HEK293 (cell line): ENCODE results near the gene SNRNP70.

ENCODE experiments used
- EGR2 ChIP-seq: fragments of 450-650 bp; formaldehyde crosslinking; IDR thresholded peaks from 2 replicates; pipeline ENCODE4 v1.5.1; 2016; ENCODE audit warnings: low read depth, missing biosample characterization, missing genetic modification characterization
- ELK4 ChIP-seq: IDR thresholded peaks from 2 replicates; pipeline ENCODE4 v1.6.1; 2011; ENCODE audit warnings: mild to moderate bottlenecking, low read depth, low read length, borderline replicate concordance
- KLF7 ChIP-seq: fragments of 450-650 bp; formaldehyde crosslinking; IDR thresholded peaks from 2 replicates; pipeline ENCODE4 v1.5.1; 2016; ENCODE audit warnings: missing biosample characterization, missing genetic modification characterization, borderline replicate concordance
- KLF9 ChIP-seq: fragments of 450-650 bp; formaldehyde crosslinking; IDR thresholded peaks from 2 replicates; pipeline ENCODE4 v1.5.1; 2016; ENCODE audit warnings: missing biosample characterization, missing genetic modification characterization, low read depth
- MYNN ChIP-seq: fragments of 450-650 bp; formaldehyde crosslinking; IDR thresholded peaks from 2 replicates; pipeline ENCODE4 v1.5.1; 2016; ENCODE audit warnings: missing biosample characterization, missing genetic modification characterization, borderline replicate concordance
- PATZ1 ChIP-seq: fragments of 450-650 bp; formaldehyde crosslinking; IDR thresholded peaks from 2 replicates; pipeline ENCODE4 v1.5.1; 2016; ENCODE audit warnings: missing biosample characterization, missing genetic modification characterization
- SALL2 ChIP-seq: fragments of 450-650 bp; formaldehyde crosslinking; IDR thresholded peaks from 2 replicates; pipeline ENCODE4 v1.5.0; 2017; ENCODE audit warnings: missing biosample characterization, mild to moderate bottlenecking, missing genetic modification characterization, borderline replicate concordance
- TRIM28 ChIP-seq: IDR thresholded peaks from 2 replicates; pipeline ENCODE4 v1.6.1; 2011; ENCODE audit warnings: low read length, control low read depth, borderline replicate concordance
- YY2 ChIP-seq: fragments of 450-650 bp; formaldehyde crosslinking; IDR thresholded peaks from 2 replicates; pipeline ENCODE4 v1.5.1; 2016; ENCODE audit warnings: missing biosample characterization, missing genetic modification characterization
- ZBTB20 ChIP-seq: fragments of 450-650 bp; formaldehyde crosslinking; IDR thresholded peaks from 2 replicates; pipeline ENCODE4 v1.5.1; 2016; ENCODE audit warnings: missing biosample characterization, missing genetic modification characterization
- ZEB2 ChIP-seq: fragments of 450-650 bp; formaldehyde crosslinking; IDR thresholded peaks from 2 replicates; pipeline ENCODE4 v1.5.1; 2016; ENCODE audit warnings: missing biosample characterization, missing genetic modification characterization
- ZNF146 ChIP-seq: fragments of 450-650 bp; formaldehyde crosslinking; IDR thresholded peaks from 2 replicates; pipeline ENCODE4 v1.5.1; 2016; ENCODE audit warnings: missing biosample characterization, missing genetic modification characterization
- ZNF184 ChIP-seq: fragments of 450-650 bp; IDR thresholded peaks from 2 replicates; pipeline ENCODE4 v1.5.1; 2018; ENCODE audit warnings: missing biosample characterization, mild to moderate bottlenecking, missing genetic modification characterization
- ZNF23 ChIP-seq: fragments of 450-650 bp; formaldehyde crosslinking; IDR thresholded peaks from 2 replicates; pipeline ENCODE4 v1.5.1; 2016; ENCODE audit warnings: missing biosample characterization, missing genetic modification characterization, borderline replicate concordance
- ZNF354C ChIP-seq: fragments of 450-650 bp; formaldehyde crosslinking; IDR thresholded peaks from 2 replicates; pipeline ENCODE4 v1.5.1; 2016; ENCODE audit warnings: missing biosample characterization, missing genetic modification characterization, low read depth, borderline replicate concordance
- ZNF366 ChIP-seq: fragments of 450-650 bp; formaldehyde crosslinking; conservative IDR thresholded peaks from 2 replicates; pipeline ENCODE4 v1.5.1; 2016; ENCODE audit warnings: missing biosample characterization, missing genetic modification characterization
- ZNF391 ChIP-seq: fragments of 450-650 bp; formaldehyde crosslinking; IDR thresholded peaks from 2 replicates; pipeline ENCODE4 v1.5.1; 2016; ENCODE audit warnings: low read depth, missing biosample characterization, missing genetic modification characterization, borderline replicate concordance
- ZNF398 ChIP-seq: fragments of 450-650 bp; formaldehyde crosslinking; IDR thresholded peaks from 2 replicates; pipeline ENCODE4 v1.5.1; 2017; ENCODE audit warnings: missing biosample characterization, missing genetic modification characterization
- ZNF433 ChIP-seq: fragments of 450-650 bp; formaldehyde crosslinking; IDR thresholded peaks from 2 replicates; pipeline ENCODE4 v1.5.1; 2016; ENCODE audit warnings: missing biosample characterization, missing genetic modification characterization, low read depth
- ZNF549 ChIP-seq: fragments of 450-650 bp; IDR thresholded peaks from 2 replicates; pipeline ENCODE4 v1.5.1; 2018; ENCODE audit warnings: missing biosample characterization, missing genetic modification characterization, mild to moderate bottlenecking, inconsistent platforms, moderate library complexity
- ZNF624 ChIP-seq: fragments of 450-650 bp; formaldehyde crosslinking; IDR thresholded peaks from 2 replicates; pipeline ENCODE4 v1.5.1; 2017; ENCODE audit warnings: missing biosample characterization, missing genetic modification characterization
- ZNF629 ChIP-seq: fragments of 450-650 bp; formaldehyde crosslinking; IDR thresholded peaks from 2 replicates; pipeline ENCODE4 v1.5.1; 2017; ENCODE audit warnings: missing biosample characterization, missing genetic modification characterization
- ZNF654 ChIP-seq: fragments of 450-650 bp; formaldehyde crosslinking; IDR thresholded peaks from 2 replicates; pipeline ENCODE4 v1.5.1; 2016; ENCODE audit warnings: low read depth, missing biosample characterization, missing genetic modification characterization
- ZNF664 ChIP-seq: fragments of 450-650 bp; formaldehyde crosslinking; IDR thresholded peaks from 2 replicates; pipeline ENCODE4 v1.5.1; 2016; ENCODE audit warnings: missing biosample characterization, missing genetic modification characterization
- ZNF701 ChIP-seq: fragments of 450-650 bp; formaldehyde crosslinking; IDR thresholded peaks from 2 replicates; pipeline ENCODE4 v1.5.1; 2016; ENCODE audit warnings: missing biosample characterization, missing genetic modification characterization
- ZNF843 ChIP-seq: fragments of 450-650 bp; formaldehyde crosslinking; IDR thresholded peaks from 2 replicates; pipeline ENCODE4 v1.5.1; 2016; ENCODE audit warnings: missing biosample characterization, missing genetic modification characterization
- TF ChIP-seq, protein P1 (sequence below): fragments of 450-650 bp; formaldehyde crosslinking; IDR thresholded peaks from 2 replicates; pipeline ENCODE4 v1.5.1; 2016; ENCODE audit warnings: missing biosample characterization, missing genetic modification characterization
- TF ChIP-seq, protein P2 (sequence below): fragments of 450-650 bp; formaldehyde crosslinking; IDR thresholded peaks from 2 replicates; pipeline ENCODE4 v1.5.1; 2016; ENCODE audit warnings: missing biosample characterization, missing genetic modification characterization
- TF ChIP-seq, protein P3 (sequence below): fragments of 450-650 bp; formaldehyde crosslinking; IDR thresholded peaks from 2 replicates; pipeline ENCODE4 v1.5.1; 2016; ENCODE audit warnings: missing biosample characterization, missing genetic modification characterization

Gene SNRNP70

DNA sequence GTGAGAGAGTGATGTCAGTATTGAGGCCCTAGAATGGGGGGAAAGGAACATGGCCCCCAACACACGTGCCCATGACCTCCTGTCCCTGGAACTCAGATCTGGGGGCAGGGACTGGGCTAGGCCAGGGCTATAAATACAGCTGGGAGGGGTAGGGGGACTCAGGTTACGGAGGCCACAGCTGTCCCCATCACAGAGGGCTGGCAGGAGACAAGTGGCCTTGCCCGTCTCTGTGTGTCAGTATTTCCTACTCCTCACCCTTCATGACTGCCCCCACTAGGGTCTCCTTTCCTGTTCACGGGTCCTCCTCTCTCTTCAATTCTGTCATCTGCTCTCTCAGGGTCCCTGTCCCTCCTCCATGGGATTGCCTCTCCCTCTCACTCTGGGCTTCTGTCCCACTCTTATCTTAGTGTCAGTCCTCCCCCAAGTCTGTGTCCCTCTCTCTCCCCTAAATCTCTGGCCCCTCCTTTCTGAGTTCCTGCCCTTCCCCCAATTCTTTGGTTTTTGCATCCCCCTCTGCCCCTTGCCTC, 70.6 kb downstream of the SNRNP70 start (continued):
- TF ChIP-seq EGR2 (tag by site-specific recombination) (no peak), ZNF843 (tag by site-specific recombination) (no peak), ZBTB20 (0 out of 2 replicates have a peak, but pooled peaks have one; percentile 35), SALL2 (tag by site-specific recombination) (no peak), ELK4 (no peak), KLF9 (tag by site-specific recombination) (no peak), ZNF624 (tag by site-specific recombination) (no peak), ZNF701 (tag by site-specific recombination) (no peak), ZNF629 (no peak), ZNF23 (no peak), ZNF391 (tag by site-specific recombination) (no peak), ZNF366 (0 out of 2 replicates have a peak, but pooled peaks have one; percentile 28), ZNF354C (tag by site-specific recombination) (no peak), ZEB2 (tag by site-specific recombination) (no peak), MYNN (tag by site-specific recombination) (no peak), PATZ1 (tag by site-specific recombination) (peak; percentile 82), ZNF146 (tag by site-specific recombination) (no peak), ZNF654 (no peak), ZNF398 (tag by site-specific recombination) (peak; percentile 85), ZNF184 (tag by site-specific recombination) (no peak), ZNF433 (tag by site-specific recombination) (no peak), YY2 (tag by site-specific recombination) (no peak), ZNF664 (tag by site-specific recombination) (no peak), ZNF549 (tag by site-specific recombination) (no peak), KLF7 (tag by site-specific recombination) (no peak), TRIM28 (no peak)
- TF ChIP-seq, protein P1, sequence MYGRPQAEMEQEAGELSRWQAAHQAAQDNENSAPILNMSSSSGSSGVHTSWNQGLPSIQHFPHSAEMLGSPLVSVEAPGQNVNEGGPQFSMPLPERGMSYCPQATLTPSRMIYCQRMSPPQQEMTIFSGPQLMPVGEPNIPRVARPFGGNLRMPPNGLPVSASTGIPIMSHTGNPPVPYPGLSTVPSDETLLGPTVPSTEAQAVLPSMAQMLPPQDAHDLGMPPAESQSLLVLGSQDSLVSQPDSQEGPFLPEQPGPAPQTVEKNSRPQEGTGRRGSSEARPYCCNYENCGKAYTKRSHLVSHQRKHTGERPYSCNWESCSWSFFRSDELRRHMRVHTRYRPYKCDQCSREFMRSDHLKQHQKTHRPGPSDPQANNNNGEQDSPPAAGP (tag by site-specific recombination): 0 out of 2 replicates have a peak, but pooled peaks have one; percentile 23
- TF ChIP-seq, protein P2, sequence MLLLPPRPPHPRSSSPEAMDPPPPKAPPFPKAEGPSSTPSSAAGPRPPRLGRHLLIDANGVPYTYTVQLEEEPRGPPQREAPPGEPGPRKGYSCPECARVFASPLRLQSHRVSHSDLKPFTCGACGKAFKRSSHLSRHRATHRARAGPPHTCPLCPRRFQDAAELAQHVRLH (tag by site-specific recombination): no peak
- TF ChIP-seq, protein P3, sequence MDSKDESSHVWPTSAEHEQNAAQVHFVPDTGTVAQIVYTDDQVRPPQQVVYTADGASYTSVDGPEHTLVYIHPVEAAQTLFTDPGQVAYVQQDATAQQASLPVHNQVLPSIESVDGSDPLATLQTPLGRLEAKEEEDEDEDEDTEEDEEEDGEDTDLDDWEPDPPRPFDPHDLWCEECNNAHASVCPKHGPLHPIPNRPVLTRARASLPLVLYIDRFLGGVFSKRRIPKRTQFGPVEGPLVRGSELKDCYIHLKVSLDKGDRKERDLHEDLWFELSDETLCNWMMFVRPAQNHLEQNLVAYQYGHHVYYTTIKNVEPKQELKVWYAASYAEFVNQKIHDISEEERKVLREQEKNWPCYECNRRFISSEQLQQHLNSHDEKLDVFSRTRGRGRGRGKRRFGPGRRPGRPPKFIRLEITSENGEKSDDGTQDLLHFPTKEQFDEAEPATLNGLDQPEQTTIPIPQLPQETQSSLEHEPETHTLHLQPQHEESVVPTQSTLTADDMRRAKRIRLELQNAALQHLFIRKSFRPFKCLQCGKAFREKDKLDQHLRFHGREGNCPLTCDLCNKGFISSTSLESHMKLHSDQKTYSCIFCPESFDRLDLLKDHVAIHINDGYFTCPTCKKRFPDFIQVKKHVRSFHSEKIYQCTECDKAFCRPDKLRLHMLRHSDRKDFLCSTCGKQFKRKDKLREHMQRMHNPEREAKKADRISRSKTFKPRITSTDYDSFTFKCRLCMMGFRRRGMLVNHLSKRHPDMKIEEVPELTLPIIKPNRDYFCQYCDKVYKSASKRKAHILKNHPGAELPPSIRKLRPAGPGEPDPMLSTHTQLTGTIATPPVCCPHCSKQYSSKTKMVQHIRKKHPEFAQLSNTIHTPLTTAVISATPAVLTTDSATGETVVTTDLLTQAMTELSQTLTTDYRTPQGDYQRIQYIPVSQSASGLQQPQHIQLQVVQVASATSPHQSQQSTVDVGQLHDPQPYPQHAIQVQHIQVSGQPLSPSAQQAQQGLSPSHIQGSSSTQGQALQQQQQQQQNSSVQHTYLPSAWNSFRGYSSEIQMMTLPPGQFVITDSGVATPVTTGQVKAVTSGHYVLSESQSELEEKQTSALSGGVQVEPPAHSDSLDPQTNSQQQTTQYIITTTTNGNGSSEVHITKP (tag by site-specific recombination): peak; percentile 86
